GM12875 (cell line): ENCODE data around the gene AFF2.

Source experiments
- H3K4me3 ChIP-seq: one replicate; pipeline ENCODE4 v1.5.1; 2011; ENCODE audit warnings: low read depth, low read length, control low read depth
- TF ChIP-seq, protein P1 (sequence below): IDR thresholded peaks from 2 replicates; pipeline ENCODE4 v1.5.1; 2011; ENCODE audit warnings: low read depth, mild to moderate bottlenecking, control low read depth, inconsistent platforms, low read length, moderate library complexity, borderline replicate concordance; ENCODE audit not compliant: insufficient read depth

AFF2 gene

GRCh38 chrX:148582353-148582752, 81.9 kb downstream of the AFF2 start:
- H3K4me3 ChIP-seq, result no peak overlapping the region
- TF ChIP-seq, protein P1, sequence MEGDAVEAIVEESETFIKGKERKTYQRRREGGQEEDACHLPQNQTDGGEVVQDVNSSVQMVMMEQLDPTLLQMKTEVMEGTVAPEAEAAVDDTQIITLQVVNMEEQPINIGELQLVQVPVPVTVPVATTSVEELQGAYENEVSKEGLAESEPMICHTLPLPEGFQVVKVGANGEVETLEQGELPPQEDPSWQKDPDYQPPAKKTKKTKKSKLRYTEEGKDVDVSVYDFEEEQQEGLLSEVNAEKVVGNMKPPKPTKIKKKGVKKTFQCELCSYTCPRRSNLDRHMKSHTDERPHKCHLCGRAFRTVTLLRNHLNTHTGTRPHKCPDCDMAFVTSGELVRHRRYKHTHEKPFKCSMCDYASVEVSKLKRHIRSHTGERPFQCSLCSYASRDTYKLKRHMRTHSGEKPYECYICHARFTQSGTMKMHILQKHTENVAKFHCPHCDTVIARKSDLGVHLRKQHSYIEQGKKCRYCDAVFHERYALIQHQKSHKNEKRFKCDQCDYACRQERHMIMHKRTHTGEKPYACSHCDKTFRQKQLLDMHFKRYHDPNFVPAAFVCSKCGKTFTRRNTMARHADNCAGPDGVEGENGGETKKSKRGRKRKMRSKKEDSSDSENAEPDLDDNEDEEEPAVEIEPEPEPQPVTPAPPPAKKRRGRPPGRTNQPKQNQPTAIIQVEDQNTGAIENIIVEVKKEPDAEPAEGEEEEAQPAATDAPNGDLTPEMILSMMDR, result no peak

DNA sequence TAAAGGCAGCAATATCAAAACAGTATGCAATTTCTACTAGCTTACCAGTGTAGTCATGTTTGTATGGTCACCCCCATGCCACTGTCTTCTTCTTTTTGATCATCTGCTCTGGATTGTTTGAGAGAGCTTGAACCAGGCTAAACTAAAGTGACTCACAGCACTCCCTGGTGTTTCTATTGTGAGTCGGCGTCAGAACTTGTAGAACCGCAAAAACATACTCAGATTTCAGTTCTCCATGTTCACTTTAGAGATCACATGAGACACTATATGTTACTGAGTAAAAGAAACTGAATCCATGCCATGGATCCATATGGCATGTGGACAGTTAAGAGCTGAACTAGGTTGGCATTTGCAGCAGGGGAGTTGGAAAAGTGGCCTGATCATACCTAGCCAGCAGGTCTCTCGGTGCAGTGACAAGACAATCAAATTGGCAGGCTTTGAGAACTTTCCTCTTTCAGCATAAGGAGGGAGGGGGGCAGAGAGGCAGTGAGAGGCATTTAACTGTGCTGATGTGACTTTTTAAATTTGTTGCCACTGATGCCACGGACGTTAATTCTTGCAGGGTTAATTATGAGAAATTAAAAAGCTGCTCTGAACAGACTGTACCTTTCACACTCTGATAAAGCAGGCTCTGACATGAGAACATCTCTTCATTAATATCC, 88.4 kb downstream of the AFF2 start:
- H3K4me3 ChIP-seq, result no peak overlapping the region
- TF ChIP-seq, protein P1, result no peak

DNA sequence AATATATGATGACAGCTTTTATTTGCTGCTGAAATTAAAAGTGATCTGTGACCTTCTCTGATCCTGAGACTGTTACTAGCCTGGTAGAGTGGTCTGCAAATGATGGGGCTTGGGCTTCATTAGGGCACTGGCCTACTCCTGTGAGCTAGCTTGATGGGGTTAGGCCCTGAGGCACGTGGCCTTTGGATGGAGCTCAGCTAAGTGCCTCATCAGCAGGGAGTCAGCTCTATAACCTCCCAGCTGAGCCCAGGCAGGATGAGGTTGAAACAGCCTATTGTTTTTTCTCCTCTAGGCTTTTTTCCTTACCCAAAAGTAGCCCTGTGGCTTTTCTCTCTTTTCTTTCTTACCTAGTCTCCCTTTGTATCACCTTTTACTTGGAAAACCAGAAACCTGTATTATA, 92.2 kb downstream of the AFF2 start:
- TF ChIP-seq, protein P1, result no peak
- H3K4me3 ChIP-seq, result no peak overlapping the region

DNA sequence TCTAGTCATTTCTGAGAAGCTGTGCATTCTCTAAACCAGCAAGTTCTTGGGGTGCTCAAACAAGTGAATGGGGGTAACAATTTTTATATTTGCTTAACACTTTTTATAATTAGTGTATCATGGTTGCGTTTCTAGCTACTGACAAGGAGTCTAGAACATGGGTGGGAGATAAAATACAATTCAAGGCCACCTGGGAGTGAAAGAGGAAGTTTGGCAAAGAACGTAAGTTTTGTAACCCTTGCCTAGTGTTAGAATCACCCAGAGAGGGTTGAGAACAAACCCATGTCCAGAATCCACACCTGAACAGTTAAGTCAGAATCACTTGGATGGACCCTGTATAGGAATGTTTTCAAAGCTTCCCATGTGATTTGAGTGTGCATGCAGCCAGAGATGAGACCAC, 92.7 kb downstream of the AFF2 start:
- no peak overlapping the region for H3K4me3 ChIP-seq
- TF ChIP-seq, protein P1, result no peak

DNA sequence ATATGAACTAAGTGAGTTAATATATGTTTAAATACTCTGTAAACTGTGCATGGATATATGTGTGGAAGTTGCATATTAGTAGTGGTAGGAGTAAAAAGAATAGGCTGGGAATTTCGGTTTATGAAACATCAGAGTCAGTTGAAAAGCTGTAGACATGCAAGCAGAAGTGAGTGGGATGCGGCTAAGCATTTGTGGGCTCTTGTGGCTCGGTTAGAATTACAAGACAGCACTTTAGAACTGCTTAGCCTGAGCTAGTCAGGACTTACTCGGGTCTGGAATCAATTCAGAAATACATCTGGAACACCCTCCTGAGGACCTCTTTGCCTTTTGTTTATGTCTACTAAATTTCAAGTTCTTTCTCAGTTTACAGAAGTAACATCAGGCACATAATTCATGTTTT, 93.6 kb downstream of the AFF2 start:
- TF ChIP-seq, protein P1, result no peak
- no peak overlapping the region for H3K4me3 ChIP-seq

- TF ChIP-seq, protein P1, result no peak
- H3K4me3 ChIP-seq, result no peak overlapping the region
Measured at GRCh38 chrX:148599404-148599803, 99.0 kb downstream of the AFF2 start.

- no peak overlapping the region for H3K4me3 ChIP-seq
- TF ChIP-seq, protein P1, result no peak
Measured at GRCh38 chrX:148600131-148600530, 99.7 kb downstream of the AFF2 start.
